Endothelial cell (in vitro differentiated cells): ENCODE data around the gene MRPL33. TPM values are rescaled to one million over a fixed set of nuclear protein-coding genes. Genes with fewer than 3 reads are reported as not detected.

ENCODE experiments used
- DNase-seq: peaks from one replicate; pipeline ENCODE4 v3.0.0; 2021; ENCODE audit warnings: low spot score
- H3K27ac Mint-ChIP-seq: one replicate; pipeline ENCODE4 v1.8.0; 2021; ENCODE audit warnings: mixed read lengths, inconsistent platforms; ENCODE audit not compliant: unreplicated experiment
- H3K27me3 Mint-ChIP-seq: one replicate; pipeline ENCODE4 v1.8.0; 2021; ENCODE audit warnings: mild to moderate bottlenecking, moderate library complexity, mixed read lengths, inconsistent platforms; ENCODE audit not compliant: unreplicated experiment
- H3K36me3 Mint-ChIP-seq: one replicate; pipeline ENCODE4 v1.8.0; 2021; ENCODE audit warnings: mild to moderate bottlenecking, low read depth, mixed read lengths, inconsistent platforms; ENCODE audit not compliant: unreplicated experiment
- H3K4me1 Mint-ChIP-seq: one replicate; pipeline ENCODE4 v1.8.0; 2021; ENCODE audit warnings: mild to moderate bottlenecking, mixed read lengths, inconsistent platforms; ENCODE audit not compliant: unreplicated experiment
- H3K4me3 Mint-ChIP-seq: one replicate; pipeline ENCODE4 v1.8.0; 2021; ENCODE audit warnings: mild to moderate bottlenecking, mixed read lengths, inconsistent platforms; ENCODE audit not compliant: unreplicated experiment
- H3K9me3 Mint-ChIP-seq: one replicate; pipeline ENCODE4 v1.8.0; 2021; ENCODE audit warnings: mixed read lengths, inconsistent platforms; ENCODE audit not compliant: unreplicated experiment
- CTCF ChIP-seq: fragments of 200-600 bp; sonication (generic); IDR thresholded peaks from one replicate; pipeline ENCODE4 v1.5.0; 2021; ENCODE audit warnings: antibody characterized with exemption; ENCODE audit not compliant: unreplicated experiment
- total RNA-seq: library from RNA; stranded (reverse); fragmentation: NEBNext Ultra II Directional; extraction: Animal tissue kit (Norgen Biotek cat#: 25700); gene quantifications from one replicate; pipeline ENCODE4 v1.2.1, GENCODE V29; 2021; ENCODE audit not compliant: unreplicated experiment

Gene MRPL33
- total RNA-seq, 1 donor from 2014 or later = 52.0 TPM

GRCh38 chr2:27804146-27804545 is 32.6 kb downstream of the MRPL33 start:
- no peaks in the 10 kb centered on the region for H3K27me3 Mint-ChIP-seq
- no peaks in the 10 kb centered on the region for H3K9me3 Mint-ChIP-seq
- no peaks in the 10 kb centered on the region for H3K4me1 Mint-ChIP-seq
- no peak for TF ChIP-seq CTCF
- no peak overlapping the region for H3K4me3 Mint-ChIP-seq
- no peak for DNase-seq
- H3K36me3 Mint-ChIP-seq = no peaks in the 10 kb centered on the region
- H3K27ac Mint-ChIP-seq = no peak overlapping the region

- DNase-seq = no peak
- no peaks in the 10 kb centered on the region for H3K27me3 Mint-ChIP-seq
- no peaks in the 10 kb centered on the region for H3K36me3 Mint-ChIP-seq
- H3K27ac Mint-ChIP-seq = no peak overlapping the region
- no peaks in the 10 kb centered on the region for H3K4me1 Mint-ChIP-seq
- TF ChIP-seq CTCF = no peak
- no peak overlapping the region for H3K4me3 Mint-ChIP-seq
- H3K9me3 Mint-ChIP-seq = no peaks in the 10 kb centered on the region
These were observed 33.7 kb downstream of the MRPL33 start for GRCh38 chr2:27805180-27805579.

GRCh38 chr2:27806311-27807059 is 35.0 kb downstream of the MRPL33 start:
- Mint-ChIP-seq H3K4me1 (no peaks in the 10 kb centered on the region), H3K27ac (no peak overlapping the region), H3K9me3 (no peaks in the 10 kb centered on the region), H3K27me3 (no peaks in the 10 kb centered on the region), H3K36me3 (no peaks in the 10 kb centered on the region), H3K4me3 (no peak overlapping the region)
- no peak for TF ChIP-seq CTCF
- no peak for DNase-seq

DNA sequence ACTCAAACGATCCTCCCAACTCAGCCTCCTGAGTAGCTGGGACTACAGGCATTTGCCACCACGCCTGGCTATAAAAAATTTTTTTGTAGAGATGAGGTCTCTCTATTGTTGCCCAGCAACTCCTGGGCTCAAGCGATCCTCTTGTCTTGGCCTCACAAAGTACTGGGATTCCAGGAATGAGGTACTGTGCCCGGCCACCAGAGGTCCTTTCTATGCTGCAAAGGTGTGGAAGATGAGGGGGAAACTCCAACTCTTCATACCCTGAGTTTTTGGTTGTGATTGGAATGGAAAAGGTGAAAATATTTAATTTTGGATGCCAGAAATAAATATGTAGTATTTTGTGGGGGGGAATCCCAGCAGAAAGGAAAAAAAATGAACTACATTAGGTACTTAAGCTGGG is 36.0 kb downstream of the MRPL33 start:
- Mint-ChIP-seq H3K4me1 (no peaks in the 10 kb centered on the region), H3K4me3 (no peak overlapping the region), H3K27ac (no peak overlapping the region), H3K36me3 (no peaks in the 10 kb centered on the region), H3K27me3 (no peaks in the 10 kb centered on the region), H3K9me3 (no peaks in the 10 kb centered on the region)
- peak; percentile 55 for TF ChIP-seq CTCF
- DNase-seq = peak; percentile 44

DNA sequence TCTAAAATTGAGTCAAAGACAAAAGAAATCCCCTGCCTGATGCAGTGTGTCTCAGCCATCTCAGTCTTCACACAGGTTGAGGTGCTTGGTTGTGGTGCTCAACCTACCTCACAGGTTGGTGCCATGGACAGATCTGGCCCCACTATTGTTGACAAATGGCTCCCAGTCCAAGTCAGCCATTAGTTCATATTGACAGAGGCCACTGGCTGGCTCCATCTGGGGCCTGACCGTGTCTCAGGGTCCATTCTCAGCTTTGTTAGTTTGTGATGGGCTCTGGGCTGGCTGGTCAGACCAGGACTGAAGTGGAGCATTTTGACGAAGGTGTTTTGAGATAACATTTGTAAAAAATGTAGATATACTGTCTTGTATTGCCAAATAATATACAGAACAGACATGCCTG is 36.9 kb downstream of the MRPL33 start:
- Mint-ChIP-seq H3K9me3 (no peaks in the 10 kb centered on the region), H3K36me3 (no peaks in the 10 kb centered on the region), H3K27me3 (no peaks in the 10 kb centered on the region), H3K27ac (no peak overlapping the region), H3K4me1 (no peaks in the 10 kb centered on the region), H3K4me3 (no peak overlapping the region)
- TF ChIP-seq CTCF = no peak
- no peak for DNase-seq
